Loucy (cell line): Measurements from ENCODE around the gene BCLAF1.

Experiments
- H2AFZ ChIP-seq: fragments of 200-600 bp; sonication (generic); 2 replicates; pipeline ENCODE4 v1.6.0; 2016; ENCODE audit warnings: antibody characterized with exemption, mild to moderate bottlenecking, low read length, moderate library complexity
- H3F3A ChIP-seq: fragments of 200-600 bp; 2 replicates; pipeline ENCODE4 v1.6.0; 2016; ENCODE audit warnings: antibody characterized with exemption, low read depth, mild to moderate bottlenecking
- H3K27me3 ChIP-seq: fragments of 200-600 bp; sonication (generic); 2 replicates; pipeline ENCODE4 v1.6.1; 2014; ENCODE audit warnings: low read length, mild to moderate bottlenecking; ENCODE audit not compliant: insufficient read depth, poor library complexity, severe bottlenecking
- H3K36me3 ChIP-seq: fragments of 200-600 bp; sonication (generic); 2 replicates; pipeline ENCODE4 v1.6.1; 2016; ENCODE audit warnings: low read length; ENCODE audit not compliant: insufficient read depth
- H3K4me1 ChIP-seq: fragments of 200-600 bp; sonication (generic); 2 replicates; pipeline ENCODE4 v1.5.1; 2014; ENCODE audit warnings: low read length, mild to moderate bottlenecking; ENCODE audit not compliant: insufficient read depth, poor library complexity, severe bottlenecking
- H3K4me2 ChIP-seq: fragments of 200-600 bp; sonication (generic); 2 replicates; pipeline ENCODE4 v1.6.0; 2014; ENCODE audit warnings: antibody characterized with exemption, low read length, low read depth, mild to moderate bottlenecking; ENCODE audit not compliant: poor library complexity, severe bottlenecking
- H3K4me3 ChIP-seq: fragments of 200-600 bp; sonication (generic); 2 replicates; pipeline ENCODE4 v1.5.1; 2014; ENCODE audit warnings: low read length, mild to moderate bottlenecking, mixed read lengths; ENCODE audit not compliant: poor library complexity, severe bottlenecking
- H3K79me2 ChIP-seq: fragments of 200-600 bp; sonication (generic); 2 replicates; pipeline ENCODE4 v1.6.1; 2014; ENCODE audit warnings: low read length; ENCODE audit not compliant: insufficient read depth
- H3K9ac ChIP-seq: fragments of 200-600 bp; sonication (generic); 2 replicates; pipeline ENCODE4 v1.6.0; 2014; ENCODE audit warnings: mild to moderate bottlenecking, low read depth, low read length, moderate library complexity; ENCODE audit not compliant: poor library complexity, severe bottlenecking
- H3K9me2 ChIP-seq: fragments of 200-600 bp; sonication (generic); replicated peaks from 2 replicates; pipeline ENCODE4 v1.6.1; 2016; ENCODE audit warnings: low read depth, low read length, mixed read lengths
- H3K9me3 ChIP-seq: fragments of 200-600 bp; sonication (generic); 2 replicates; pipeline ENCODE4 v1.6.1; 2014; ENCODE audit warnings: mild to moderate bottlenecking, antibody characterized with exemption, low read length, low read depth; ENCODE audit not compliant: insufficient read depth
- H4K20me1 ChIP-seq: fragments of 200-600 bp; sonication (generic); 2 replicates; pipeline ENCODE4 v1.6.0; 2014; ENCODE audit warnings: antibody characterized with exemption, low read length, mild to moderate bottlenecking; ENCODE audit not compliant: insufficient read depth, poor library complexity, severe bottlenecking
- EZH2phosphoT487 ChIP-seq: fragments of 200-600 bp; IDR thresholded peaks from 2 replicates; pipeline ENCODE4 v1.6.1; 2018; ENCODE audit warnings: antibody characterized with exemption, mild to moderate bottlenecking, moderate library complexity, borderline replicate concordance
- TF ChIP-seq, protein P1 (sequence below): fragments of 200-600 bp; sonication (generic); conservative IDR thresholded peaks from 2 replicates; pipeline ENCODE4 v1.5.1; 2014; ENCODE audit warnings: mild to moderate bottlenecking, antibody characterized with exemption, low read length

Gene BCLAF1

DNA sequence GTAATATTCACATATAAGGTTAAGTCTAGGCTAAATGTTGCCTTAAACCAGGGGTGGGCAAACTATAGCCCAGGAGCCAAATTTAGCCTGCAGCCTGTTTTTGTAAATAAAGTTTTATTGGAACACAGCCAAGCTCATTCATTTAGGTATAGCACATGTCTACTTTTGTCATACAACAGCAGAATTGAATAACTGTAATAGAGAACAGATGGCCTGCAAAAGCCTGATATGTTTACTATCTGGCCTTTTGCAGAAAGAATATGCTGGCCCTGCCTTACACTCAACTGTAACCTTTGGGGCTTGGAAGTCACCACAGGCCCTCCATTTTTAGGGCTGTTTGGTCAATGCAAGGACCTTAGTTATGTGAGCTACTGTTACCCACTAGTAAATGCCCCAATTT lies 17.7 kb upstream of the BCLAF1 start:
- no peaks in the 10 kb centered on the region for H3K9me2 ChIP-seq
- no peak overlapping the region for H3K4me2 ChIP-seq
- no peaks in the 10 kb centered on the region for H3K36me3 ChIP-seq
- H3K4me3 ChIP-seq, result no peak overlapping the region
- TF ChIP-seq, protein P1, sequence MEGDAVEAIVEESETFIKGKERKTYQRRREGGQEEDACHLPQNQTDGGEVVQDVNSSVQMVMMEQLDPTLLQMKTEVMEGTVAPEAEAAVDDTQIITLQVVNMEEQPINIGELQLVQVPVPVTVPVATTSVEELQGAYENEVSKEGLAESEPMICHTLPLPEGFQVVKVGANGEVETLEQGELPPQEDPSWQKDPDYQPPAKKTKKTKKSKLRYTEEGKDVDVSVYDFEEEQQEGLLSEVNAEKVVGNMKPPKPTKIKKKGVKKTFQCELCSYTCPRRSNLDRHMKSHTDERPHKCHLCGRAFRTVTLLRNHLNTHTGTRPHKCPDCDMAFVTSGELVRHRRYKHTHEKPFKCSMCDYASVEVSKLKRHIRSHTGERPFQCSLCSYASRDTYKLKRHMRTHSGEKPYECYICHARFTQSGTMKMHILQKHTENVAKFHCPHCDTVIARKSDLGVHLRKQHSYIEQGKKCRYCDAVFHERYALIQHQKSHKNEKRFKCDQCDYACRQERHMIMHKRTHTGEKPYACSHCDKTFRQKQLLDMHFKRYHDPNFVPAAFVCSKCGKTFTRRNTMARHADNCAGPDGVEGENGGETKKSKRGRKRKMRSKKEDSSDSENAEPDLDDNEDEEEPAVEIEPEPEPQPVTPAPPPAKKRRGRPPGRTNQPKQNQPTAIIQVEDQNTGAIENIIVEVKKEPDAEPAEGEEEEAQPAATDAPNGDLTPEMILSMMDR, result no peak
- TF ChIP-seq EZH2phosphoT487, result no peak
- no peak overlapping the region for H3K9ac ChIP-seq
- H4K20me1 ChIP-seq, result no peaks in the 10 kb centered on the region
- no peaks in the 10 kb centered on the region for H3K4me1 ChIP-seq
- H2AFZ ChIP-seq, result no peak overlapping the region
- H3K27me3 ChIP-seq, result peaks cover 7% of the 10 kb centered on the region
- no peaks in the 10 kb centered on the region for H3K9me3 ChIP-seq
- no peaks in the 10 kb centered on the region for H3K79me2 ChIP-seq
- no peaks in the 10 kb centered on the region for H3F3A ChIP-seq

DNA sequence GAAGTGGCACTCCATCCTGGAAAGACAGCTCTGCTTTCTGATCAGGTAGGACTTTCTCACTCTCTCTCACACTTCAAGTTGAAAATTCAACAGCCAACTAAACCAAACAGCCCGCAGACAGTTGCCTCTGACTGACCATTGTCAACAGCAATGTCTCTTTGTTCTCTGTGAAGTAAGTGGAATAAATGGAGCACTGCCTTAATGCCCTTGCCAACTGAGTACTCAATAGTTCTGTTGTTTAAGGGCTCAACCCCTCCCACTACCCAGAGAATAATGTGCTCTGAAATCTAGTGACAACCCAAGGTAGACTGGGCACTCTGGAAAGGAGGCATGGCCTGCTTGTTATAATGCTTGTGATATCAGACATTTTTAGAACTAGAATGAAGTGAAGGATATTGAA lies 16.8 kb upstream of the BCLAF1 start:
- no peaks in the 10 kb centered on the region for H3K36me3 ChIP-seq
- no peaks in the 10 kb centered on the region for H3K79me2 ChIP-seq
- H2AFZ ChIP-seq, result no peak overlapping the region
- no peak overlapping the region for H3K4me3 ChIP-seq
- no peaks in the 10 kb centered on the region for H3K4me1 ChIP-seq
- H3K9ac ChIP-seq, result no peak overlapping the region
- H4K20me1 ChIP-seq, result no peaks in the 10 kb centered on the region
- no peak overlapping the region for H3K4me2 ChIP-seq
- peaks cover 7% of the 10 kb centered on the region for H3K27me3 ChIP-seq
- TF ChIP-seq EZH2phosphoT487, result no peak
- TF ChIP-seq, protein P1, result no peak
- H3F3A ChIP-seq, result no peaks in the 10 kb centered on the region
- no peaks in the 10 kb centered on the region for H3K9me3 ChIP-seq
- H3K9me2 ChIP-seq, result no peaks in the 10 kb centered on the region

DNA sequence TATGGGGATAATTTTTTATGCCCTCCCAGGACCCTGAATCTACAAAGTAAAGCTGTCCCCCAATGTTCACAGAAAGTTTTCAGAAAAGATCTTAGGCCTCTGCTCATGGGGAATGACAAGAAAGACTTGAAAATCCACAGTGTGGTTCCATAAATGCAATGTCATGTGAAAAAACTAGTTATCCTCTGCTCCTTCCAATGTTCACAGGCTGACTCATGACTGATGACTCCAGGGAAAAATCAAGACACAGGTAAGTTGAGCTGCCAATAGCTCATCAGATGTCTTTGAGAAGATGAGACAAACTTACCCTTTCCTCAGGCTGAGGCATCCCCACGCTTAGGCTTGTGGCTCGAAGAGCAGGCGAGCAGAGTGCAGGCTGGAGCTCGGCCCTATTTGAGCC lies 14.8 kb upstream of the BCLAF1 start:
- Histone ChIP-seq H2AFZ (no peak overlapping the region), H4K20me1 (no peaks in the 10 kb centered on the region), H3F3A (no peaks in the 10 kb centered on the region), H3K79me2 (no peaks in the 10 kb centered on the region), H3K27me3 (peaks cover 7% of the 10 kb centered on the region), H3K9me2 (no peaks in the 10 kb centered on the region), H3K4me2 (no peak overlapping the region), H3K36me3 (no peaks in the 10 kb centered on the region), H3K9ac (no peak overlapping the region), H3K9me3 (no peaks in the 10 kb centered on the region), H3K4me3 (no peak overlapping the region), H3K4me1 (no peaks in the 10 kb centered on the region)
- TF ChIP-seq, protein P1, result no peak
- TF ChIP-seq EZH2phosphoT487, result no peak
